HG02678 (cell line): ENCODE data around the gene NUDT9.
"Not testable (repeated sequence)": the region's sequence is repeated elsewhere in the genome, so short reads cannot be mapped to it uniquely, and the experiment has no call there.

ENCODE experiments used
- ATAC-seq: cut with Tn5 transposase; IDR thresholded peaks from one replicate; pipeline ENCODE4 v1.9.1; 2021; ENCODE audit warnings: mild to moderate bottlenecking, moderate library complexity; ENCODE audit not compliant: unreplicated experiment

Gene NUDT9

GRCh38 chr4:87458913-87459312, 36.5 kb downstream of the NUDT9 start:
- no peak for ATAC-seq

- peak; percentile 68 for ATAC-seq
These were observed 38.9 kb downstream of the NUDT9 start for GRCh38 chr4:87461281-87461700.

DNA sequence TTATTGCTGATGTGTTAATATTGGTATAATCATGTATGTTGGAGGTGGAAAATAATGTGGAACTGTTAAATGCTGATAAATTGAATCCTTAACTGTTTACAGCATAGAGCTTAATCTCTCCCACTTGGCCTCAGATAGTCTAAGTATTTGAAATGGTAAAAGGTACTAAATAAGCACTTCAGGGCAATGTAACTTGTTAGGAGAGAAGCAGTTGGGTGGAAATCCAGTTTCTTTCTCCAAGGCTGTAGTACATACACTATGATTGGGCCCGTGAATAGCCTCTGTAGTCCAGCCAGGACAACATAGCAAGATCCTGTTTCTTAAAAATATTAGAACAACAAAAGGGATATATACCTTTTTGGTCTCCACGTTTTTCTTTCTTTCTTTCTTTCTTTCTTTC, 39.7 kb downstream of the NUDT9 start:
- ATAC-seq, result no peak

DNA sequence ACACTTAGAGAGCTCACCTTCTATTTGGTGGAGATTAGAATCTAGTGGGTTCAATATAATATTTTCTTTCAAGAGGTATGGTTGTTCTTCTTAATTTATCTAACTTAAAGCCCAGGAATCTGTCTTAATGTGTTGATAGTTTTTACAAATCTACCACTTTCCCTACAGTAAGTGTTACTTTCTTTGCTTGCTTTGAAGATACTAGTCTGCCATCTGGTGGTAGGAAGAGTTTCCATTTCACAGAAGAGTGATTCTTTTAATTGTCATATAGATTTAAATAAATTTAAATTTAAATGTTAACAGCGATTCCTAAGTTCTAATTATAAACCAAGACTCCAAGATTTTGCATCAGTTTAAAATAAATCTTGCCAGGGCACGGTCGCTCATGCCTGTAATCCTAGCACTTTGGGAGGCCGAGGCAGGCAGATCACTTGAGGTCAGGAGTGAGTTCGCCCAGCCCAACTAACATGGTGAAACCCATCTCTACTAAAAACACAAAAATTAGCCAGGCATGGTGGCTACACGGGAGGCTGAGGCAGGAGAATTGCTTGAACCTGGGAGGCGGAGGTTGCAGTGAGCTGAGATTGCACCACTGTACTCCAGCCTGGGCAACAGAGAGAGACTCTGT, 43.5 kb downstream of the NUDT9 start:
- ATAC-seq, result peak; percentile 51

- ATAC-seq, result no peak
These were observed 47.0 kb downstream of the NUDT9 start for GRCh38 chr4:87469390-87469789.

DNA sequence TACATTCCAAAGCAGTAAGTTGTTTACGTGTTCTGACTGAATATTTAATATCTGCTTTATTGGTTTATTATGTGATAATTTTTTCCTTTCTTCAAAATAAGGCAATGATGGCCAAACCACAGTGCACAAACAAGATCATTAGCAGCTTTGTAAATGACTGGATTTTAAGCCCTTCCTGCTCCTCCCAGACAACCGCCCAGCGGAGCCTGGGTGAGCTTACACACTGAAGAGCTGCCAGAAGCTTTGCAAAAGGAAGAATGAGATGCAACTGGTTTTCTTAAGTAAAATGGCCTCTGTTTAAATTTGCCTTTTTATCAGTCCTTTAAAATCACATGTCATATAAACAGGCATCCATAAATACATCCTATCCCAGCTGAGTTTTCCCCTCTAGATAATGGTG, 54.6 kb downstream of the NUDT9 start:
- ATAC-seq, result no peak

- no peak for ATAC-seq
These were observed 56.4 kb downstream of the NUDT9 start for GRCh38 chr4:87478732-87479250.

GRCh38 chr4:87481377-87481776, 59.0 kb downstream of the NUDT9 start:
- ATAC-seq, result no peak

GRCh38 chr4:87483247-87483646, 60.9 kb downstream of the NUDT9 start:
- not testable (repeated sequence) for ATAC-seq

- not testable (repeated sequence) for ATAC-seq
These were observed 66.3 kb downstream of the NUDT9 start for GRCh38 chr4:87488666-87489065.

DNA sequence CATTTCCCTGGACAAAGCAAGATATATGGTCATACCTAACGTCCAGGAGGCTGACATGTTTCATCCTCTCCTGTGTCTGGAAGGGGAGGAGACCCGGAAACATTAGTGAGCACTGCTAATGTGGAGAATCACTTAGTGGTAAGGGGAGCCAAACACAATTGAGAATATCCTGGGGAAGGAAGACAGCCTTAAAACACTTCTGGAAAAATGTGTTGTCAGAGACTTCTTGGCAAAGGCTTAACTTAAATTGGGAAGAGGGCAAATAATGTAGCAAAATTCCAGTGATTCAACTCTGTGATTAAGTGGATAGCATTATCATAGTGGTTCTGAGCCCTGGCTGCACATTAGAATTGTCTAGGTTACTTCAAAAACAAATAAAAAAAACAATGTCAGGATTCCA, 67.3 kb downstream of the NUDT9 start:
- no peak for ATAC-seq

DNA sequence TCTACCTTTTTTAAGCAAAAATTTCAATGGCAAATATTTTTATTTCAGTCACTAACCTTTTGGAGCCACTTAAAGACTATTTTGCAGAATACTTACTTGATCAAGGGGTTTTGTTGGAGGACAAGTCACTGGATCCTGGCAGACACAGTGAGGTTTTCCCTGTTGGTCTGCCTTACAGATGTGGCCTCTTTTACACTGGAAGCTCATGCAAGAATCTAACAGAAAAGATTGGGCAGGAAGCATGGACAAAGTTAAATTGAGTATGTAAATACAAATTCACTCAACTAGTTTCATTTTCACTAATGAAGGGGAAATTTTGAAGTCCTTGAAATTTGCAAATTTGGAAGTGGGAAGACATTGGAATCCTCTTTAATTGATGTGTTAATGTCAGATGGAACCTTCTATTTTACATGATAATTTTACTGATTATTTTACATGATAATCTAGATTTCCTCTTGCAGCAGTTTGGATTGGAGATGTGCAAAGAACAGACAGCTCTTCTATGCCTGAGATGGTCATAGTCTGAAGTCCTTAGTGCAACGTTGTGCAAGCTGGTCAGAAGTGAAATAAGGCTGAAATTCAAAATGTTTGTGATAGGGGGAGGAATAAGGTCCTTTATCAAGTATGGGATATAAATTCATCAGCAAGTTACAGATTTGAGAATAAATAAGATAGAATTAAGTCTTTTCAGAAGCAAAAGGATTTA, 68.4 kb downstream of the NUDT9 start:
- no peak for ATAC-seq

DNA sequence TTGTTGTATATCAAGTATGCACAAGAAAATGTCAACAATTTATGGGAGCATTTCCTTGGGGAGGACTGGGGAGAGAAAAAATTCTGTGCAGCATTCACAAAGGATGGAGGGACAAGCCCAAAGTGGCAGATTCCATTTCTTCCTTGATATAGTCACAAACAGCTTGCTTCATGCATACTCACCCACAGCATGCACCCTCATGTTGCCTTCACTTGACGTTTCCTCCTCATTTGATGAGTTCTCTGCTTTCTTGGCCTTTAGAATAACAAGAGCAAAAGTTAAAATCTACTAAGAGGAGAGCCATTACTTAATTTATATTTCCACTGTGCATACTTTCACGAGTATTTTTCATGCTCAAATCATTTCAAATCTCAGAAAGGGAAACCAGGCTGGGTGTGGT, 69.1 kb downstream of the NUDT9 start:
- no peak for ATAC-seq

DNA sequence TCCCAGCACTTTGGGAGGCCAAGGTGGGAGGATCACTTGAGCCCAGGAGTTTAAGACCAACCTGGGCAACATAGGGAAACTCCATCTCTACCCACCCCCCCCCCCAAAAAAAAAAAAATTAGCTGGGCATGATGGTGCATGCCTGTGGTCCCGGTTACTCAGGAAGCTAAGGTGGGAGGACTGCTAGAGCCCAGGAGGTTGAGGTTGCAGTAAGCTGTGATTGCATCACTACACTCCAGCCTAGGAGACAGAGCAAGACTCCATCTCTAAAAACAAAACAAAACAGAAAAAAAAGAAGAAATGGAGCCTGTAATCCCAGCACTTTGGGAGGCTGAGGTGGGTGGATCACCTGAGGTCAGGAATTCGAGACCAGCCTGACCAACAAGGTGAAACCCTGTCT, 69.5 kb downstream of the NUDT9 start:
- ATAC-seq, result not testable (repeated sequence)

DNA sequence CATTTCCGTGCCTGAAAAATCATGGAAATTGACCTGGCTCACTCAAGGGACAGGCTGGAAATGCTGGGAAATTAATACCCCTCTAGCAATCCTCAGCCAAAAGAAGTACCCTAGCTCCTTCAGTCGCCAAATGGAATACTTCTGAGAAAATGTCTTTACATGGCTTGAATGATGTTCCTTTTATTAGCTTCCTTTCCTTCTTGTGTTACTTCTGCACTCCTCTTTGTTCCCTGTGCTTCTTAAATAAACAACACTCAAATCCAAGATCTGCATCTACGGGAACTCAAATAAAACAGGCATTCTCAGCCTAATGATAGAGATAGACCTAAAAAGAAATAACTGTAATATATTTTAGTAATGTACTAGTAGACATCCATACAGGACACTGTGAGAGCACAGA, 70.7 kb downstream of the NUDT9 start:
- ATAC-seq, result no peak

- no peak for ATAC-seq
These were observed 74.8 kb downstream of the NUDT9 start for GRCh38 chr4:87497159-87497558.

GRCh38 chr4:87497578-87497977, 75.2 kb downstream of the NUDT9 start:
- no peak for ATAC-seq

- peak; percentile 70 for ATAC-seq
These were observed 76.1 kb downstream of the NUDT9 start for GRCh38 chr4:87498446-87498900.

GRCh38 chr4:87499403-87500091, 77.2 kb downstream of the NUDT9 start:
- ATAC-seq, result peak; percentile 71

DNA sequence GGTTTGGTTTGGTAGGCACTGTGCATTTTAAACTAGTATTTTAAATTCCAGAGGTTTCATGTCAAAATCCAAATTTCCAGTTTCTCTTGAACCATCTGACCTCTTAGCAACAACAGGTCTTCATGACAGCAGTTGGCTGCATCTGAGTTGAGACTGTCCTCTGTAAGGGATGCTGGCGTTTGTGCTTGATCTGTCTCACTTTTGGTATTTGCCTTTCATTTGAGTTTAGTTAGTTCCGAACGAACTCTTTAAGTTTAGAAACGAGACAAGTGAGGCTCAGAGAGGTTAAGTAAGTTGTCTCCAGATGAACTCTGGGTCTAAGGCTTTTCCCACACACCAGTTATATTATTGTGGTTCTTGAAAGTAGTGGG, 77.7 kb downstream of the NUDT9 start:
- peak; percentile 36 for ATAC-seq

- ATAC-seq, result no peak
These were observed 80.3 kb downstream of the NUDT9 start for GRCh38 chr4:87502580-87503238.
